ENCODE results near the gene INTS4. TPM values are rescaled to one million over a fixed set of nuclear protein-coding genes. Genes with fewer than 3 reads are reported as not detected.

INTS4 gene
- total RNA-seq, 1 donor from 2014 or later = 10.7 TPM

- Histone ChIP-seq H3K27ac (no peak overlapping the region), H3K9me3 (no peaks in the 10 kb centered on the region), H3K27me3 (no peaks in the 10 kb centered on the region), H3K4me1 (peaks cover 0 to 3% of the 10 kb centered on the region in 2 donors), H3K36me3 (peaks cover 16 to 62% of the 10 kb centered on the region in 2 donors), H3K4me3 (no peak overlapping the region)
- TF ChIP-seq CTCF (IDR thresholded peaks at IDR 0.05) = no peak
- no peak for DNase-seq (ENCODE audit: low spot score in 2 of 2)
- intact Hi-C loops (cut with DNase I) = no loop called here
These were observed 118.4 kb downstream of the INTS4 start for GRCh38 chr11:77876045-77876444.

- intact Hi-C loops (cut with DNase I) = no loop called here
- Histone ChIP-seq H3K9me3 (no peaks in the 10 kb centered on the region), H3K36me3 (peaks cover 27 to 61% of the 10 kb centered on the region in 2 donors), H3K27ac (no peak overlapping the region), H3K27me3 (no peaks in the 10 kb centered on the region), H3K4me1 (peaks cover 0 to 3% of the 10 kb centered on the region in 2 donors), H3K4me3 (no peak overlapping the region)
- no peak for TF ChIP-seq CTCF (IDR thresholded peaks at IDR 0.05)
- no peak for DNase-seq (ENCODE audit: low spot score in 2 of 2)
These were observed 120.3 kb downstream of the INTS4 start for GRCh38 chr11:77874206-77874605.

- intact Hi-C loops (cut with DNase I) = no loop called here
- H3K36me3 ChIP-seq = peaks cover 28 to 60% of the 10 kb centered on the region in 2 donors
- peaks cover 0 to 1% of the 10 kb centered on the region in 2 donors for H3K4me1 ChIP-seq
These were observed 121.1 kb downstream of the INTS4 start for GRCh38 chr11:77873345-77873744.

GRCh38 chr11:77871855-77872254 is 122.6 kb downstream of the INTS4 start:
- Histone ChIP-seq H3K4me1 (no peaks in the 10 kb centered on the region), H3K4me3 (no peak overlapping the region), H3K9me3 (no peaks in the 10 kb centered on the region), H3K36me3 (peaks cover 28 to 56% of the 10 kb centered on the region in 2 donors), H3K27ac (no peak overlapping the region), H3K27me3 (no peaks in the 10 kb centered on the region)
- intact Hi-C loops (cut with DNase I) = no loop called here
- TF ChIP-seq CTCF (IDR thresholded peaks at IDR 0.05) = no peak
- DNase-seq (ENCODE audit: low spot score in 2 of 2) = no peak

More at GRCh38 chr11:77873345-77873744, 121.1 kb downstream of the INTS4 start:
- no peak for TF ChIP-seq CTCF (IDR thresholded peaks at IDR 0.05)
- Histone ChIP-seq H3K9me3 (no peaks in the 10 kb centered on the region), H3K27ac (no peak overlapping the region), H3K27me3 (no peaks in the 10 kb centered on the region), H3K4me3 (no peak overlapping the region)
- DNase-seq (ENCODE audit: low spot score in 2 of 2) = no peak

GRCh38 chr11:77868744-77869143 is 125.7 kb downstream of the INTS4 start:
- Histone ChIP-seq H3K9me3 (no peaks in the 10 kb centered on the region), H3K27ac (no peak overlapping the region), H3K27me3 (no peaks in the 10 kb centered on the region), H3K4me1 (no peaks in the 10 kb centered on the region), H3K36me3 (peaks cover 28 to 40% of the 10 kb centered on the region in 2 donors), H3K4me3 (no peak overlapping the region)
- no peak for TF ChIP-seq CTCF (IDR thresholded peaks at IDR 0.05)
- no peak for DNase-seq (ENCODE audit: low spot score in 2 of 2)
- intact Hi-C loops (cut with DNase I) = no loop called here

- H3K36me3 ChIP-seq = peaks cover 18 to 38% of the 10 kb centered on the region in 2 donors
- H3K4me3 ChIP-seq = no peak overlapping the region
- no peaks in the 10 kb centered on the region for H3K4me1 ChIP-seq
- TF ChIP-seq CTCF (IDR thresholded peaks at IDR 0.05) = no peak
- H3K27me3 ChIP-seq = no peaks in the 10 kb centered on the region
- no peak for DNase-seq (ENCODE audit: low spot score in 2 of 2)
- intact Hi-C loops (cut with DNase I) = no loop called here
- H3K27ac ChIP-seq = no peak overlapping the region
- no peaks in the 10 kb centered on the region for H3K9me3 ChIP-seq
These were observed 128.1 kb downstream of the INTS4 start for GRCh38 chr11:77866336-77866735.

Data from ascending aorta (tissue), 2 donors.